Astrocyte of the cerebellum (primary cell): ENCODE data around the gene PLIN4.
A peak's percentile ranks its signal among the peaks of the same experiment; 100 is the strongest.

Experiments
- DNase-seq: peaks from one replicate; pipeline ENCODE4 v3.0.0-alpha.2; 2011; ENCODE audit warnings: low read depth
- H3K4me3 ChIP-seq: 2 replicates; pipeline ENCODE4 v1.5.1; 2011; ENCODE audit warnings: mild to moderate bottlenecking, low read depth, low read length, moderate library complexity
- in situ Hi-C: cut with HindIII; loops from 2 replicates; pipeline ENCODE4 v1.10.0; 2017; ENCODE audit warnings: low sequenced_read_pairs
- TF ChIP-seq, protein P1 (sequence below): IDR thresholded peaks from 2 replicates; pipeline ENCODE4 v1.5.1; 2012; ENCODE audit warnings: low read length, low read depth, moderate library complexity, mild to moderate bottlenecking; ENCODE audit errors: missing control alignments

Gene PLIN4

DNA sequence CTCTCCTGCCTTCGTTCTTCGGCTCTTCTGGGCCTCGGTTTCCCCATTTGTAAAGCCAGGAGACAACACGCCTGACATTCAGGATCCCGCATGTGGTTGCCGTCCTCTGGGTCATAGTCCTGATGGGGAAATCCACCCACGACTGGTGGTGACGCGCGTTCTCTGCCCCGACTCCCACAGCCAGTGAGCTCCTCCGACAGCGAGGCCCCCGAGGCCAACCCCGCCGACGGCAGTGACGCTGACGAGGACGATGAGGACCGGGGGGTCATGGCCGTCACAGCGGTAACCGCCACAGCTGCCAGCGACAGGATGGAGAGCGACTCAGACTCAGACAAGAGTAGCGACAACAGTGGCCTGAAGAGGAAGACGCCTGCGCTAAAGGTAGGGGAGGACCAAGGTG lies 29.8 kb downstream of the PLIN4 start:
- TF ChIP-seq, protein P1, sequence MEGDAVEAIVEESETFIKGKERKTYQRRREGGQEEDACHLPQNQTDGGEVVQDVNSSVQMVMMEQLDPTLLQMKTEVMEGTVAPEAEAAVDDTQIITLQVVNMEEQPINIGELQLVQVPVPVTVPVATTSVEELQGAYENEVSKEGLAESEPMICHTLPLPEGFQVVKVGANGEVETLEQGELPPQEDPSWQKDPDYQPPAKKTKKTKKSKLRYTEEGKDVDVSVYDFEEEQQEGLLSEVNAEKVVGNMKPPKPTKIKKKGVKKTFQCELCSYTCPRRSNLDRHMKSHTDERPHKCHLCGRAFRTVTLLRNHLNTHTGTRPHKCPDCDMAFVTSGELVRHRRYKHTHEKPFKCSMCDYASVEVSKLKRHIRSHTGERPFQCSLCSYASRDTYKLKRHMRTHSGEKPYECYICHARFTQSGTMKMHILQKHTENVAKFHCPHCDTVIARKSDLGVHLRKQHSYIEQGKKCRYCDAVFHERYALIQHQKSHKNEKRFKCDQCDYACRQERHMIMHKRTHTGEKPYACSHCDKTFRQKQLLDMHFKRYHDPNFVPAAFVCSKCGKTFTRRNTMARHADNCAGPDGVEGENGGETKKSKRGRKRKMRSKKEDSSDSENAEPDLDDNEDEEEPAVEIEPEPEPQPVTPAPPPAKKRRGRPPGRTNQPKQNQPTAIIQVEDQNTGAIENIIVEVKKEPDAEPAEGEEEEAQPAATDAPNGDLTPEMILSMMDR = no peak
- H3K4me3 ChIP-seq = no peak overlapping the region
- in situ Hi-C loops = no loop called here
- DNase-seq = no peak

DNA sequence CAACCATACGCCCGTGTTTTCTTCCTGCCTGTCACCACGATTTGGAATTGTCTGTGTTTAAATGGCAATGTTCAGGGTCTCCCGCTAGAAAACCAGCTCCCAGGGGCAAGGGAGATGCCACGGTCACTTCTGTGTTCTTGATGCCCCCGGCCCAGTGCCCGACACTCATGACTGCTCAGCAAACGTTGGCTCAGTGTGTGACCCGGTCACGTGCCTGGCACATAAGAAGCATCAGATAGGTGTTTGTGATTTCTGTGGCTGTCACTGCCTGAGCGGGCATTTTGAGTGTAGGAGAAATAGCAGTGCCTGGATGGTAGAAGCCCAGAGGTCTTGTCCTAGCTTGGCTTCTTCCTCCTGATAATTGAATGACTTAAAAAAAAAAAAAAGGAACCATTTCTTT lies 30.7 kb downstream of the PLIN4 start:
- TF ChIP-seq, protein P1 = no peak
- H3K4me3 ChIP-seq = no peak overlapping the region
- no peak for DNase-seq
- in situ Hi-C loops = no loop called here

DNA sequence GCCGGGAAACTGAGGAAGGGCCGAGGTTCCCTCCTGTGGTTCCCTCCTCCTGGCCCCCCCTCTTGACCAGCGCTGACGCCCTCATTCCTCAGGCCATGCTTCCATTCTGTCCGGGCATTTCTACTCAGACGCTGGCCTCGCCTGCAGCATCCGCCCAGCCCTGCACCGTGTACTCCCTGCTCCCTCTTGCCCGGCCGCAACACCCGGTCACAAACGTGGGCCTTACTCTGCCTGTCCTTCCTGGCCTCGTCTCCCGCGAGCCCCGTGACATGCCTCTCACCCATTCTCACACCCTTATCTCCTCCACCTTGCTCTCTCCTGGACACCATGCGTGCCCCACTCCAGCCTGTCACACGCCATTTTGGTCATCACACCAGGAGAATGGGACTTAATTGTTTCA lies 34.9 kb downstream of the PLIN4 start:
- H3K4me3 ChIP-seq = no peak overlapping the region
- in situ Hi-C loops = no loop called here
- TF ChIP-seq, protein P1 = no peak

DNA sequence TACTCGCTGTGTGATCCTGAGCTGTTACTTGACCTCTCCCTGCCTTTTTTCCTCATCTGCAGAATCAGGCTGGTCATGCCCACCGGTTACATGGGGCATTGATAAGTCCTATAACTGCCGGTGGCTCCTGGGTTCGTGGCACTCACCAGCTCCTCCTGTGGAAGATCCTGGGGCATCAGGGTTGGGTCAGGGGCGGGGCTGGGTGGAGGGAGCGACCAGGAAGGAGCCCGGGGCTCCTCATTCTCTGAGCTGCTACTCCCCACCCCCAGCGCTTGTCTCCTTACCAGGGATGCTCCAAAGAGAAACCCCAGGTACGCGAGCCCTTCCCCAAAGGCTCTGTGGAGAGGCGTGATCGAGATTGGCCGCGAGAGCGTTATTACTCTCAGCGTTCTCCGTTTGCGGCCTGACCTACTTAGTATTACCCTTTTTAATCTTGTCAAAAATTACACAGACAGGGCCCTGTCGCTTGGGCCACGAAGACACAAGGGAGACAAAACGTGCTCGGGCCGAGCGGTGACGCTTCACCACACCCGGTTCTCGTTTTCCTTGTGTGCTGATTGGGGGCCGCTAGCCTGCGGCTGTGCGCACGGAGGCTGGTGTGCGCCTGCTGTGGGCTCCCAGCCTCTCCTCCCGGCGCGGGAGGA lies 35.4 kb downstream of the PLIN4 start:
- DNase-seq = no peak
- H3K4me3 ChIP-seq = no peak overlapping the region
- in situ Hi-C loops = no loop called here
- TF ChIP-seq, protein P1 = no peak

More for the DNA sequence above, 34.9 kb downstream of the PLIN4 start:
- no peak for DNase-seq

DNA sequence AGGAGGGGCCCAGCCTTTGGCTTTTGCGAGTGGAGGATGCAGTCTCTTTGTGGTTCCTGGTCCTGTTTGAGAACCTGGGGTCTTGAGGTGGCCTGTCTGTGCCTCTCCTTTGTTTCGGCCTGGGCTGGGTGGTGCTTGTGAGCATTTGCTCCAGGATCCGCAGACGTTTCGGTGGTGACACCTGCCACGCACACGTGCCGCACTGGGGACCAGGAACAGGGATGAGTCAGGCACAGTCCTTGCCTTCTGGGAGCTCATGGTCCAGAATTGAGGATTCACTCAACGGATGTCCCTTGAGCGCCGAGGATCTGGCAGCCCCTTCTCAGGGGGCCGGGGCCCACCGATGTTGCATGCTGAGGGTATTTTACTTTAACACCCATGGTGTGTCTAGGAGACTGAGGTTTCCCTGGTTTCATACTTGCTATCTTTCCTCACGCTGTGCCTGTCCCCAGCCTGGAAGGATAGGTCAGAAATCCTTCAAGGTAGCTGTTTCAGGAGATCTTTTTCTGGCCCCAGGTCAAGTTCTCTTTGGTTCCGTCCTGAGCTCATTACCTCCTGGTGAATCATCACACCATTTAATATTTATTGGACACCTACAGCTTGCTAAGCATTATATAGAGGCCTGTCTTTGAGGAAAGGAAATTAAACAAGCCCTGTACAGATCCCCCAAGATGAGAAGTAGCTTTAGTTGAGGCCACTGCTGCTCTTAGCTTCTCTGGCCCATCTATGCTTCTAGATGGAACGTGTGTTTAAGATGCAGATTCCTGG lies 41.1 kb downstream of the PLIN4 start:
- no peak for DNase-seq
- no peak overlapping the region for H3K4me3 ChIP-seq
- in situ Hi-C loops = no loop called here
- TF ChIP-seq, protein P1 = no peak

DNA sequence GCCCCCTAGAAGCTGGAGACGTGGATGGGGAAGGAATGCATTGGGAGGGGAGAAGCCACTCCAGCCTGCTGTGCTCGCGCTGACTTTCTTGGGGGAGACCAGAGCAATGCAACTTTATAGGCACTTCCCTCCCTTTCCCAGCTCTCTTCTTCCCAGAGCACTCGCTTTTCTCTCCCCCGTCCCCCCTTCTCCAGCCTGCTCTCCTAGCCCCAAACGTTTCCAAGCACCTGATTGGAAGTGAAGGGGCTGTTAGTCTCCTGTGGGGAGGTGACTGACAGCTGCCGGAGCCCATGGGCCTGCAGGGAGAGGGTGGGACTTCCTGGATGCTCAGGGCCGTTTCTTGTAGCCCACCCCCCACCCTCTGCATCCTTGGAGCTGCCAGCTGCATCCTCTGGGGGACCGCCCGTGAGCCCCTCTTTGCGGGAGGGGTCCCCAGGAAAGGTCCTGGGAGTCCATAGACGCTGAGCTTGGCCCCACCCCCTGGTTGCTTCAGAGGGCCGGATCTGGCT lies 43.7 kb downstream of the PLIN4 start:
- peak overlapping the region; percentile 96 for H3K4me3 ChIP-seq
- TF ChIP-seq, protein P1 = no peak
- peak; percentile 49 for DNase-seq

More for the DNA sequence above, 43.7 kb downstream of the PLIN4 start:
- in situ Hi-C loops = no loop called here
